Renal pelvis (tissue), 4 donors: ENCODE results near the gene LIN7C. TPM values are rescaled to one million over a fixed set of nuclear protein-coding genes. Genes with fewer than 3 reads are reported as not detected.
"Not testable (repeated sequence)": the region's sequence is repeated elsewhere in the genome, so short reads cannot be mapped to it uniquely, and the experiment has no call there.

Experiments used
- DNase-seq: peaks from one replicate; pipeline ENCODE4 v3.0.0-alpha.2; 2013
- polyA plus RNA-seq, 3 donors: library from polyadenylated mRNA; unstranded; fragments of 120-200 nt; gene quantifications; one replicate each; pipeline ENCODE4 v1.2.1, GENCODE V29; 2013; ENCODE audit not compliant: insufficient read length in 3 of 3

Gene LIN7C
- polyA plus RNA-seq, 3 donors: 17.7 to 28.7 (median 24.2) TPM

GRCh38 chr11:27452147-27452546, 54.4 kb downstream of the LIN7C start:
- DNase-seq: no peak

- no peak for DNase-seq
These were observed 55.2 kb downstream of the LIN7C start for GRCh38 chr11:27451244-27451965.

- DNase-seq: not testable (repeated sequence)
These were observed 58.4 kb downstream of the LIN7C start for GRCh38 chr11:27448184-27448540.

GRCh38 chr11:27447288-27448183, 59.0 kb downstream of the LIN7C start:
- DNase-seq: no peak

GRCh38 chr11:27445625-27446024, 60.9 kb downstream of the LIN7C start:
- no peak for DNase-seq

GRCh38 chr11:27444801-27445215, 61.8 kb downstream of the LIN7C start:
- DNase-seq: no peak

Other genes with a start within 250 kb of the LIN7C start
- gene CCDC34, start 143.6 kb downstream of the LIN7C start, polyA plus RNA-seq: 10 to 100 TPM; 26.5 to 30.9 (median 27.0) TPM
- gene LGR4, start 34.0 kb downstream of the LIN7C start, polyA plus RNA-seq: 100 to 1,000 TPM; 110 to 153 (median 134) TPM
- 1 to 10 TPM; 1.5 to 1.9 (median 1.7) TPM for gene BDNF, start 193.7 kb upstream of the LIN7C start, polyA plus RNA-seq